ENCODE measurements around the gene CHRNA4.

- TF ChIP-seq CTCF (IDR thresholded peaks at IDR 0.05) (no peak), POLR2A (IDR thresholded peaks at IDR 0.05) (no peak)
Observed at GRCh38 chr20:63327231-63327745, 33.9 kb downstream of the CHRNA4 start.
